Urinary bladder (tissue), 4 donors: ENCODE data around the gene SCD5. TPM values are rescaled to one million over a fixed set of nuclear protein-coding genes. Genes with fewer than 3 reads are reported as not detected.

Experiments
- DNase-seq: peaks from one replicate; pipeline ENCODE4 v3.0.0-alpha.2; 2015; ENCODE audit errors: extremely low spot score
- H3K27ac ChIP-seq: one replicate; pipeline ENCODE4 v1.5.1; 2013; ENCODE audit warnings: low read depth, mild to moderate bottlenecking, moderate library complexity
- H3K36me3 ChIP-seq: one replicate; pipeline ENCODE4 v1.6.1; 2013; ENCODE audit warnings: mild to moderate bottlenecking, moderate library complexity; ENCODE audit not compliant: insufficient read depth
- H3K4me1 ChIP-seq: one replicate; pipeline ENCODE4 v1.6.1; 2013; ENCODE audit warnings: mild to moderate bottlenecking, moderate library complexity; ENCODE audit not compliant: insufficient read depth
- H3K4me3 ChIP-seq: one replicate; pipeline ENCODE4 v1.5.1; 2013; ENCODE audit warnings: low read depth, low read length
- WGBS: extraction: QIAGEN DNeasy Blood & Tissue Kit; methylation state at CpG from one replicate; pipeline ENCODE4 v1.1.7; 2013; 5-methylcytosine and 5-hydroxymethylcytosine counted together
- polyA plus RNA-seq: library from polyadenylated mRNA; stranded (reverse); fragments of 200-250 nt; gene quantifications from one replicate; pipeline ENCODE4 v1.2.3, GENCODE V29; 2013
- total RNA-seq: library from RNA; depleted of rRNA; stranded (reverse); fragments of >200 nt; gene quantifications from one replicate; pipeline ENCODE4 v1.2.3, GENCODE V29; 2014
- donor health status: healthy with polysubstance abuse.
- donor health status: healthy.

Gene SCD5
- total and polyA plus RNA-seq, 2 donors, result 23.3 to 26.0 TPM

- no peak overlapping the region for H3K27ac ChIP-seq
- no peaks in the 10 kb centered on the region for H3K36me3 ChIP-seq
- H3K4me1 ChIP-seq, result no peaks in the 10 kb centered on the region
- H3K4me3 ChIP-seq, result no peak overlapping the region
- DNase-seq, result no peak
- 39% methylated on average over 4 of the region's 4 CpGs for WGBS
Observed at GRCh38 chr4:82810176-82810575, 11.6 kb upstream of the SCD5 start.

- DNase-seq, result no peak
- Histone ChIP-seq H3K36me3 (no peaks in the 10 kb centered on the region), H3K4me1 (no peaks in the 10 kb centered on the region), H3K4me3 (no peak overlapping the region), H3K27ac (no peak overlapping the region)
Observed at GRCh38 chr4:82809619-82810018, 11.0 kb upstream of the SCD5 start.

GRCh38 chr4:82803746-82804145, 5.2 kb upstream of the SCD5 start:
- no peak overlapping the region for H3K4me3 ChIP-seq
- no peaks in the 10 kb centered on the region for H3K4me1 ChIP-seq
- DNase-seq, result no peak
- H3K36me3 ChIP-seq, result no peaks in the 10 kb centered on the region
- 93% methylated on average over 4 of the region's 4 CpGs for WGBS
- no peak overlapping the region for H3K27ac ChIP-seq

GRCh38 chr4:82802911-82803310, 4.3 kb upstream of the SCD5 start:
- Histone ChIP-seq H3K27ac (no peak overlapping the region), H3K36me3 (no peaks in the 10 kb centered on the region), H3K4me3 (no peak overlapping the region), H3K4me1 (no peaks in the 10 kb centered on the region)
- 67% methylated on average over 2 of the region's 2 CpGs for WGBS
- DNase-seq, result no peak

- Histone ChIP-seq H3K27ac (no peak overlapping the region), H3K36me3 (no peaks in the 10 kb centered on the region), H3K4me3 (no peak overlapping the region), H3K4me1 (no peaks in the 10 kb centered on the region)
- 67% methylated on average over 3 of the region's 3 CpGs for WGBS
- DNase-seq, result no peak
Observed at GRCh38 chr4:82801910-82802521, 3.4 kb upstream of the SCD5 start.

GRCh38 chr4:82799006-82799881, 648 bp upstream of the SCD5 start:
- Histone ChIP-seq H3K4me3 (peak overlapping the region; percentile 76), H3K4me1 (no peaks in the 10 kb centered on the region), H3K36me3 (no peaks in the 10 kb centered on the region), H3K27ac (no peak overlapping the region)
- 10% methylated on average over 25 of the region's 25 CpGs for WGBS
- DNase-seq, result no peak

GRCh38 chr4:82797405-82798111, 1.0 kb downstream of the SCD5 start:
- 5% methylated on average over 47 of the region's 47 CpGs for WGBS
- DNase-seq, result no peak
- H3K27ac ChIP-seq, result no peak overlapping the region

GRCh38 chr4:82797040-82797404, 1.6 kb downstream of the SCD5 start:
- DNase-seq, result no peak

More at GRCh38 chr4:82797405-82798111, 1.0 kb downstream of the SCD5 start:
- Histone ChIP-seq H3K36me3 (no peaks in the 10 kb centered on the region), H3K4me3 (peak overlapping the region; percentile 76), H3K4me1 (no peaks in the 10 kb centered on the region)

GRCh38 chr4:82792912-82793649, 5.5 kb downstream of the SCD5 start:
- no peak for DNase-seq
- H3K27ac ChIP-seq, result no peak overlapping the region
- 62% methylated on average over 6 of the region's 6 CpGs for WGBS
- H3K4me3 ChIP-seq, result no peak overlapping the region
- no peaks in the 10 kb centered on the region for H3K4me1 ChIP-seq
- H3K36me3 ChIP-seq, result no peaks in the 10 kb centered on the region

More at GRCh38 chr4:82797040-82797404, 1.6 kb downstream of the SCD5 start:
- H3K27ac ChIP-seq, result no peak overlapping the region
- 49% methylated on average over 6 of the region's 6 CpGs for WGBS
- peak overlapping the region; percentile 76 for H3K4me3 ChIP-seq
- no peaks in the 10 kb centered on the region for H3K4me1 ChIP-seq
- no peaks in the 10 kb centered on the region for H3K36me3 ChIP-seq

GRCh38 chr4:82791179-82791578, 7.4 kb downstream of the SCD5 start:
- Histone ChIP-seq H3K4me3 (no peak overlapping the region), H3K4me1 (no peaks in the 10 kb centered on the region), H3K36me3 (no peaks in the 10 kb centered on the region), H3K27ac (no peak overlapping the region)
- no peak for DNase-seq
- 93% methylated on average over 6 of the region's 6 CpGs for WGBS

GRCh38 chr4:82790060-82790660, 8.4 kb downstream of the SCD5 start:
- WGBS, result 85% methylated on average over 8 of the region's 8 CpGs
- no peaks in the 10 kb centered on the region for H3K4me1 ChIP-seq
- no peak for DNase-seq
- no peak overlapping the region for H3K27ac ChIP-seq
- H3K4me3 ChIP-seq, result no peak overlapping the region
- no peaks in the 10 kb centered on the region for H3K36me3 ChIP-seq

GRCh38 chr4:82789025-82789776, 9.4 kb downstream of the SCD5 start:
- H3K4me1 ChIP-seq, result no peaks in the 10 kb centered on the region
- no peak overlapping the region for H3K4me3 ChIP-seq
- H3K27ac ChIP-seq, result no peak overlapping the region
- 45% methylated on average over 7 of the region's 7 CpGs for WGBS
- no peak for DNase-seq
- H3K36me3 ChIP-seq, result no peaks in the 10 kb centered on the region
